Vagina (tissue), 2 donors: ENCODE data around the gene TEKT1. TPM values are rescaled to one million over a fixed set of nuclear protein-coding genes. Genes with fewer than 3 reads are reported as not detected.
"Not testable (repeated sequence)": the region's sequence is repeated elsewhere in the genome, so short reads cannot be mapped to it uniquely, and the experiment has no call there.

Experiments used
- DNase-seq, 2 donors: peaks; one replicate each; pipeline ENCODE4 v3.0.0-alpha.2; 2017; ENCODE audit errors: extremely low spot score in 2 of 2
- H3K27ac ChIP-seq: fragments of 200-600 bp; sonication (generic); one replicate; pipeline ENCODE4 v1.5.1; 2019
- H3K27me3 ChIP-seq: fragments of 200-600 bp; sonication (generic); one replicate; pipeline ENCODE4 v1.5.1; 2019
- H3K36me3 ChIP-seq, 2 donors: fragments of 200-600 bp; sonication (generic); one replicate each; pipeline ENCODE4 v1.5.1; 2017 to 2019
- H3K4me1 ChIP-seq: fragments of 200-600 bp; sonication (generic); one replicate; pipeline ENCODE4 v1.5.1; 2019
- H3K4me3 ChIP-seq, 2 donors: fragments of 200-600 bp; sonication (generic); 1 replicate in 1 of 2; 2 replicates in 1 of 2; pipeline ENCODE4 v1.5.1; 2016 to 2019
- H3K9me3 ChIP-seq: fragments of 200-600 bp; sonication (generic); one replicate; pipeline ENCODE4 v1.5.1; 2019
- POLR2A ChIP-seq, 2 donors: fragments of 450-650 bp; IDR thresholded peaks; one replicate each; pipeline ENCODE4 v1.6.1; 2017; ENCODE audit warnings: antibody characterized with exemption in 2 of 2, mild to moderate bottlenecking in 2 of 2, moderate library complexity in 2 of 2
- POLR2AphosphoS5 ChIP-seq, 2 donors: sonication (generic); formaldehyde crosslinking; IDR thresholded peaks; one replicate each; pipeline ENCODE4 v1.9.0; 2017; ENCODE audit warnings: antibody characterized with exemption in 2 of 2, mild to moderate bottlenecking in 2 of 2, low read depth in 1 of 2; ENCODE audit not compliant: insufficient read depth in 1 of 2
- intact Hi-C: fragments of 100-400 bp; cut with DNase I; formaldehyde crosslinking; loops from one replicate; pipeline ENCODE4 v1.15.1; 2023
- total RNA-seq: library from RNA; depleted of rRNA; stranded (reverse); fragments of >200 nt; gene quantifications from one replicate; pipeline ENCODE4 v1.2.3, GENCODE V29; 2016
- TF ChIP-seq, protein P1 (sequence below), 3 experiments: fragments of 450-650 bp in 2 of 3; fragments of 200-600 bp in 1 of 3; sonication (generic) in 1 of 3; IDR thresholded peaks; one replicate each; pipeline ENCODE4 v1.5.1; 2017 to 2019; ENCODE audit warnings: antibody characterized with exemption in 3 of 3, mild to moderate bottlenecking in 2 of 3, moderate library complexity in 2 of 3

TEKT1 gene
- total RNA-seq: not detected

DNA sequence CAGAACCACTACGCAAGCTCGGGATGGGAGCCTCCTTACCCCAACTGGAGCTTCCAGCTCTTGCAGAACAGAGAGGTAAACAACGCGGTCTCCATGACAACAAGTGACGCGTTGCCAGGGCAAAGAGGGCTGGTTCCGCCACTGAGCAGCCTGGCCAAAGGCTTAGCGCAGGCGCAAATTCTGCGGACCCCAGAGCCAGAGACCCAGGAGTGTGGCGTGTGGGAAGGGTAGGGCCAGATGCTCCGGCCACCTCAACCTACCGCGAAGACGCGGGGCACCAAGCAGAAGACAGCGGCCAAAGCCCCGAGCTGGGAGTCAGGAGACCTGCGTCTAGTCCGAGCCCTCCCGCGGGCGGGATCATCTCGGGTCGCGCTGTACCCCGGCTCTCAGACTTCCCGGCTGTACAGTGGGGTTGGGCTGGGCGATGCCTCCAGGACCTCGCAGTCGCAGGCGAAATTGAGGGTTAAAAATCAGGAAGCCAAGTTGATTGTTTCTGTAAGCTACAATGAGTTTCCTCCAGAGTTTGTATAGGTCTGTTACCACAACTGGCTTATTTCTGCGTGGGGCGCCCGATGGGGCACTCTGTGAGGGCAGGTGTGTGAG is at the start of gene TEKT1:
TSS of gene TEKT1 (minus strand) at position 69 of the 603 bp plus-strand sequence. CDS start 1,353 bp downstream, outside the sequence.
- Histone ChIP-seq H3K27ac (no peak within 1 kb of the TSS), H3K4me1 (peaks cover 8% of the 10 kb centered on the region), H3K27me3 (no peaks in the 10 kb centered on the region), H3K9me3 (no peaks in the 10 kb centered on the region), H3K4me3 (peak within 1 kb of the TSS in 1 of 2 donors; percentile 4), H3K36me3 (no peaks in the 10 kb centered on the region)
- TF ChIP-seq POLR2AphosphoS5 (IDR thresholded peaks at IDR 0.05; ENCODE audit: insufficient read depth in 1 of 2, low read depth in 1 of 2): no peak
- no peak for TF ChIP-seq POLR2A (IDR thresholded peaks at IDR 0.05)
- TF ChIP-seq, protein P1, sequence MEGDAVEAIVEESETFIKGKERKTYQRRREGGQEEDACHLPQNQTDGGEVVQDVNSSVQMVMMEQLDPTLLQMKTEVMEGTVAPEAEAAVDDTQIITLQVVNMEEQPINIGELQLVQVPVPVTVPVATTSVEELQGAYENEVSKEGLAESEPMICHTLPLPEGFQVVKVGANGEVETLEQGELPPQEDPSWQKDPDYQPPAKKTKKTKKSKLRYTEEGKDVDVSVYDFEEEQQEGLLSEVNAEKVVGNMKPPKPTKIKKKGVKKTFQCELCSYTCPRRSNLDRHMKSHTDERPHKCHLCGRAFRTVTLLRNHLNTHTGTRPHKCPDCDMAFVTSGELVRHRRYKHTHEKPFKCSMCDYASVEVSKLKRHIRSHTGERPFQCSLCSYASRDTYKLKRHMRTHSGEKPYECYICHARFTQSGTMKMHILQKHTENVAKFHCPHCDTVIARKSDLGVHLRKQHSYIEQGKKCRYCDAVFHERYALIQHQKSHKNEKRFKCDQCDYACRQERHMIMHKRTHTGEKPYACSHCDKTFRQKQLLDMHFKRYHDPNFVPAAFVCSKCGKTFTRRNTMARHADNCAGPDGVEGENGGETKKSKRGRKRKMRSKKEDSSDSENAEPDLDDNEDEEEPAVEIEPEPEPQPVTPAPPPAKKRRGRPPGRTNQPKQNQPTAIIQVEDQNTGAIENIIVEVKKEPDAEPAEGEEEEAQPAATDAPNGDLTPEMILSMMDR (IDR thresholded peaks at IDR 0.05): no peak
- no peak for DNase-seq
- intact Hi-C loops: loop anchor here (10.0 kb wide), 1 partner anchor 167 kb away; no protein-coding TSS in a partner anchor

DNA sequence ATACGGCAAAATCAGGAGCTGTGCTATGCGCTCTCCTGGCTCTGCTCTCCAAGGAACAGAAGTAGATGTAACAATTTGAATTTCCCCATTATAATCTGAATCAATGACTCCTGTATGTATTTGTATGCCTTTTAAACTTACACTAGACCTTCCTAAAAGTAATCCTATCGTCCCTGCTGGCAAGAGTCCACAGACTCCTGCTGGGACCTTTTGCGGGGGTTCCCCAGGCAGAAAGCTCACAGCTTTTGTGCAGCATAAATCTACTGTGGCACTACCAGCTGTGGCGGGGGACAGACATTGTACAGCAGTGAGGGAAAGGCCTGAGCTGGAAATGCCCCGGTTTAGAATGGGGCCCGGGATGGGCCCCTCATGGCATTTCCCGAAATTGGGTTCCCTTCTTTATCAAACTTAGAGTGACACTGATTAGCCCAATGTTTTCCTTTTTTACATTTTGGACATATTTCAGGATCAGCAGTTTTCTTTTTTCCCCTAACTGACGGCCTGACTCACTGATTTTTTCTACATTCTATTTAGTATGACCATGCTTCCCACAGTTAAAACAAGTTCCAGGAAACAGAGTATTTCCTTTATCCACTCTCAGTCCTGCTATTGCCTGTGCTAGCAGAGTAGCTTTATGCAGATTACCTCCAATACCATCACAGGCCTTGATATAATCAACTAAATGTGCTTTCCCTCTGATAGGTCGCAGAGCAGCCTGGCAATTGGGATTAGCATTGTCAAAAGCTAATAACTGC is 47.9 kb upstream of the TEKT1 start:
- DNase-seq, H3K4me3 ChIP-seq, H3K4me1 ChIP-seq, H3K27me3 ChIP-seq, intact Hi-C loops, H3K9me3 ChIP-seq, H3K27ac ChIP-seq, H3K36me3 ChIP-seq: not testable (repeated sequence)

DNA sequence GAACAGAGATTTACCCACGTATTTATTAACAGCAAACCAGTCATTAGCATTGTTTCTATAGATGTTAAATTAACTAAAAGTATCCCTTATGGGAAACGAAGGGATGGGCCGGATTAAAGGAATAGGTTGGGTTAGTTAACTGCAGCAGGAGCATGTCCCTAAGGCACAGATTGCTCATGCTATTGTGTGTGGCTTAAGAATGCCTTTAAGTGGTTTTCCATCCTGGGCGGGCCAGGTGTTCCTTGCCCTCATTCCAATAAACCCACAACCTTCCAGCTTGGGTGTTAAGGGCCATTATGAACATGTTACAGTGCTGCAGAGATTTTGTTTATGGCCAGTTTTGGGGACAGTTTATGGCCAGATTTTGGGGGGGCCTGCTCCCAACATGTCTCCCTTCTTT is 43.7 kb upstream of the TEKT1 start:
- intact Hi-C loops, DNase-seq, H3K4me1 ChIP-seq, H3K4me3 ChIP-seq, H3K27me3 ChIP-seq, H3K9me3 ChIP-seq, H3K36me3 ChIP-seq, H3K27ac ChIP-seq: not testable (repeated sequence)

DNA sequence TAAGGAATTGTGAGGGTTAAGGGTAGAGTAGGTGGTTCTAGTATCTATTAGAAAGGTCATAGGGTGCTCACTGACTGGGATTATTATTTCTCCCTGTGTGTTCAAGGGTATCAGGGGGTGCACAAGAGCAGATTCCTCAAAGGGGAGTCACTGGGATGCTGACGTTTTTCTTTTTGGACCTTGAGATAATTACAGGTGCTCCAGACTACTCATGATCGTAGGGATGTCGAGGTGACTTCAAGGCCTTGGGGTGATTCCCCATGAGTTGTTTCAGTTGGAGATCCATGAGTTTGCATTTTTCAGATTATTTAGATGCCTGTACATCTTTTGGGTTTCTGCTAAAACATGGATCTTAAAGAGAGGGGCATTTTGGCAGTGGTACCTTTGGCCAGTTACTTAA is 41.4 kb upstream of the TEKT1 start:
- Histone ChIP-seq H3K36me3 (no peaks in the 10 kb centered on the region), H3K4me1 (no peaks in the 10 kb centered on the region), H3K27me3 (no peaks in the 10 kb centered on the region), H3K27ac (no peak overlapping the region), H3K9me3 (no peaks in the 10 kb centered on the region), H3K4me3 (no peak overlapping the region)
- TF ChIP-seq POLR2AphosphoS5 (IDR thresholded peaks at IDR 0.05; ENCODE audit: insufficient read depth in 1 of 2, low read depth in 1 of 2): no peak
- no peak for DNase-seq
- intact Hi-C loops: no loop called here

DNA sequence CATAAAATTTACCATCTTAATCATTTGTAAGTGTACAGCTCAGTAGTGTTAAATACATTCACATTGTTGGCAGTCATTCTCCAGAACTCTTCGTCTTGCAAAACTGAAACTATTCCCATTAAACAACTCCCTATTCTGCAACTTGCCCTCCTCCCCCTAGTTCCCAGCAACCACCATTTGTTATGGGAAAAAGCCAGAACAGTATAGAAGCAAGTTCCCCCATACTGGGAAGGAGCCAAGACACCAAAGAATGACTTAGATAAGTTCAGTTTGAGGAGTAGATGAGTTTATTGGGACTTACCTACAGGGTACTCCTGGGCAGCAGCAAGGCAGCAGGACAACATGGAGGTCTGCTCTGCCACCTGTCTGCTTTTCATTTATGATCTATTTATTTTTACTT is 39.3 kb upstream of the TEKT1 start:
- no peaks in the 10 kb centered on the region for H3K27me3 ChIP-seq
- no peaks in the 10 kb centered on the region for H3K9me3 ChIP-seq
- no peak overlapping the region for H3K27ac ChIP-seq
- no peak for DNase-seq
- H3K4me1 ChIP-seq: no peaks in the 10 kb centered on the region
- H3K36me3 ChIP-seq: no peaks in the 10 kb centered on the region
- intact Hi-C loops: no loop called here
- no peak overlapping the region for H3K4me3 ChIP-seq
- TF ChIP-seq, protein P1 (IDR thresholded peaks at IDR 0.05): no peak
- TF ChIP-seq POLR2A (IDR thresholded peaks at IDR 0.05) (no peak), POLR2AphosphoS5 (IDR thresholded peaks at IDR 0.05; ENCODE audit: insufficient read depth in 1 of 2, low read depth in 1 of 2) (no peak)

DNA sequence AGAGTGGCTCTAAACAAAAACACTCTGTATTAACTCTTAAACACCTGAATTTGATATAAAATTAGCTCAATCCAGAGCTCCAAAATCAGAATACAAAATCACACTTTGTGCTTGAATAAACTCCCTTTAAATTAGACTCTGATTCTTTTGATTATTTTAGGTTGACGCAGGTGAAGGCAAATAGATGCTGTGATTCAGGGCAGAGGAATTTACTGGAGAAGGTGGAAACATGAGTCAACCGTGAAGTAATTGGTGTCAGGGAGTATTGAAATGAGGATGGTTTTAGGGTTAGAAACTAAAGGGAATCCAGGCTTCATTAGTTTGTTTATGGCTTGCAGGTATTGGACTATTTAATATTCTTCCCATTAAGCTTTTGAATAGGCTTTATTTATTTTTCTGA is 37.1 kb upstream of the TEKT1 start:
- no peaks in the 10 kb centered on the region for H3K27me3 ChIP-seq
- no peaks in the 10 kb centered on the region for H3K4me1 ChIP-seq
- intact Hi-C loops: no loop called here
- H3K27ac ChIP-seq: no peak overlapping the region
- H3K4me3 ChIP-seq: no peak overlapping the region
- no peak for DNase-seq
- TF ChIP-seq POLR2A (IDR thresholded peaks at IDR 0.05) (no peak), POLR2AphosphoS5 (IDR thresholded peaks at IDR 0.05; ENCODE audit: insufficient read depth in 1 of 2, low read depth in 1 of 2) (peak in 1 of 2 donors; percentile 57)
- TF ChIP-seq, protein P1 (IDR thresholded peaks at IDR 0.05): no peak
- no peaks in the 10 kb centered on the region for H3K36me3 ChIP-seq
- no peaks in the 10 kb centered on the region for H3K9me3 ChIP-seq
